Fibroblast of skin of abdomen (primary cell): ENCODE measurements around the gene FMNL2.

ENCODE experiments used
- DNase-seq: peaks from one replicate; pipeline ENCODE4 v3.0.0-alpha.2; 2013

Gene FMNL2

GRCh38 chr2:152405206-152406118 is 70.5 kb downstream of the FMNL2 start:
- DNase-seq, result no peak

- no peak for DNase-seq
Observed at GRCh38 chr2:152406119-152406835, 71.3 kb downstream of the FMNL2 start.

GRCh38 chr2:152406836-152407161 is 71.8 kb downstream of the FMNL2 start:
- no peak for DNase-seq

GRCh38 chr2:152407204-152407721 is 72.3 kb downstream of the FMNL2 start:
- DNase-seq, result no peak

- no peak for DNase-seq
Observed at GRCh38 chr2:152407806-152408205, 72.8 kb downstream of the FMNL2 start.

- DNase-seq, result no peak
Observed at GRCh38 chr2:152408254-152408653, 73.3 kb downstream of the FMNL2 start.

- DNase-seq, result no peak
Observed at GRCh38 chr2:152409386-152410164, 74.6 kb downstream of the FMNL2 start.

- no peak for DNase-seq
Observed at GRCh38 chr2:152410165-152410597, 75.2 kb downstream of the FMNL2 start.

GRCh38 chr2:152411154-152411553 is 76.2 kb downstream of the FMNL2 start:
- DNase-seq, result no peak

GRCh38 chr2:152413228-152414030 is 78.5 kb downstream of the FMNL2 start:
- DNase-seq, result peak; percentile 38

- DNase-seq, result peak; percentile 50
Observed at GRCh38 chr2:152415231-152415642, 80.3 kb downstream of the FMNL2 start.

GRCh38 chr2:152415796-152416195 is 80.8 kb downstream of the FMNL2 start:
- DNase-seq, result no peak

- peak; percentile 67 for DNase-seq
Observed at GRCh38 chr2:152418688-152419087, 83.7 kb downstream of the FMNL2 start.

- DNase-seq, result no peak
Observed at GRCh38 chr2:152419944-152420343, 85.0 kb downstream of the FMNL2 start.

GRCh38 chr2:152420363-152420762 is 85.4 kb downstream of the FMNL2 start:
- DNase-seq, result no peak

- no peak for DNase-seq
Observed at GRCh38 chr2:152420936-152421335, 86.0 kb downstream of the FMNL2 start.

GRCh38 chr2:152421521-152422370 is 86.8 kb downstream of the FMNL2 start:
- DNase-seq, result peak; percentile 98

GRCh38 chr2:152423684-152424083 is 88.7 kb downstream of the FMNL2 start:
- DNase-seq, result no peak

GRCh38 chr2:152425765-152426727 is 91.1 kb downstream of the FMNL2 start:
- DNase-seq, result peak; percentile 56

- DNase-seq, result no peak
Observed at GRCh38 chr2:152426801-152427200, 91.8 kb downstream of the FMNL2 start.
